ENCODE data around the gene GDE1.

DNA sequence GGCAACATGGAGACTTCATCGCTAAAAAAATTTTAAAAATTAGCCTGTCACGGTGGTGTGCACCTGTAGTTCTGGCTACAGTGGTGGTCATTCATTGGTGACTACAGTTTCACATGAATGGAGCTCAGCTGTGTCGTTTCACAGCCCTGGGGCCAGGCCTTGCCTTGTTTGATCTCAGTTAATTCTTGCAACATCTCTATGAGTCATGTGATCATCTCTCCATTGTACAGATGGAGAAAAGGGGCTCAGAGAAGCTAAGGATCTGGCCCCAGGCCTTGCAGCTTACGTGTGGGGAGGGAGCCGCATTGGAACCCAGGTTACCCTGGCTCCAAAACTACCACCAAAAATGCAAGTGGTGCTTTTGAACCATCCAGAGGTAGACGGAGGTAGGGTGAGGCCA lies 49.4 kb downstream of the GDE1 start:
- TF ChIP-seq, protein P1, sequence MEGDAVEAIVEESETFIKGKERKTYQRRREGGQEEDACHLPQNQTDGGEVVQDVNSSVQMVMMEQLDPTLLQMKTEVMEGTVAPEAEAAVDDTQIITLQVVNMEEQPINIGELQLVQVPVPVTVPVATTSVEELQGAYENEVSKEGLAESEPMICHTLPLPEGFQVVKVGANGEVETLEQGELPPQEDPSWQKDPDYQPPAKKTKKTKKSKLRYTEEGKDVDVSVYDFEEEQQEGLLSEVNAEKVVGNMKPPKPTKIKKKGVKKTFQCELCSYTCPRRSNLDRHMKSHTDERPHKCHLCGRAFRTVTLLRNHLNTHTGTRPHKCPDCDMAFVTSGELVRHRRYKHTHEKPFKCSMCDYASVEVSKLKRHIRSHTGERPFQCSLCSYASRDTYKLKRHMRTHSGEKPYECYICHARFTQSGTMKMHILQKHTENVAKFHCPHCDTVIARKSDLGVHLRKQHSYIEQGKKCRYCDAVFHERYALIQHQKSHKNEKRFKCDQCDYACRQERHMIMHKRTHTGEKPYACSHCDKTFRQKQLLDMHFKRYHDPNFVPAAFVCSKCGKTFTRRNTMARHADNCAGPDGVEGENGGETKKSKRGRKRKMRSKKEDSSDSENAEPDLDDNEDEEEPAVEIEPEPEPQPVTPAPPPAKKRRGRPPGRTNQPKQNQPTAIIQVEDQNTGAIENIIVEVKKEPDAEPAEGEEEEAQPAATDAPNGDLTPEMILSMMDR (IDR thresholded peaks at IDR 0.05; ENCODE audit: borderline replicate concordance, extremely low read depth, low read length, poor library complexity, severe bottlenecking) = no peak
- no peak for TF ChIP-seq EZH2 (IDR thresholded peaks at IDR 0.05; ENCODE audit: borderline replicate concordance, low read depth, low read length, severe bottlenecking)

Data from DND-41 (cell line).